Caco-2 (cell line): ENCODE results near the gene RAB5IF. TPM values are rescaled to one million over a fixed set of nuclear protein-coding genes. Genes with fewer than 3 reads are reported as not detected.

Experiments used
- BruUV-seq: library from RNA; stranded (reverse); fragments of 400-500 nt; replicated peaks from 2 replicates; lab custom pipeline; 2021; lab: Mats Ljungman, UMichigan
- CTCF ChIA-PET: fragments of 300-600 bp; sonication (Branson Sonifier 250); formaldehyde crosslinking; loops from one replicate; lab custom pipeline; 2022; ENCODE audit warnings: antibody characterized with exemption; lab: Charles Lee
- POLR2A ChIA-PET: fragments of 300-600 bp; sonication (Branson Sonifier 250); formaldehyde crosslinking; loops from one replicate; lab custom pipeline; 2022; ENCODE audit warnings: antibody characterized with exemption; lab: Charles Lee
- DNase-seq, 2 experiments: peaks; one replicate each; pipeline versions ENCODE4 v3.0.0 to v3.0.0-alpha.2; 2020 to 2022
- H3K27me3 ChIP-seq: replicated peaks from 2 replicates; pipeline ENCODE4 v1.6.0; 2011; ENCODE audit warnings: low read length; ENCODE audit not compliant: control insufficient read depth, insufficient read depth
- H3K36me3 ChIP-seq: 2 replicates; pipeline ENCODE4 v1.5.1; 2011; ENCODE audit warnings: low read length; ENCODE audit not compliant: control insufficient read depth, insufficient read depth
- H3K4me1 ChIP-seq: fragments of 250-450 bp; sonication (Bioruptor Pico); 2 replicates; pipeline ENCODE4 v1.5.1; 2020; ENCODE audit warnings: mild to moderate bottlenecking
- H3K4me3 ChIP-seq: 2 replicates; pipeline ENCODE4 v1.5.1; 2011; ENCODE audit warnings: low read depth, mild to moderate bottlenecking, control low read depth, low read length
- H3K9me3 ChIP-seq: fragments of 250-450 bp; sonication (Bioruptor Pico); 2 replicates; pipeline ENCODE4 v1.5.1; 2020; ENCODE audit warnings: mild to moderate bottlenecking, moderate library complexity
- H3K27ac Mint-ChIP-seq: one replicate; pipeline ENCODE4 v1.8.0; 2022; ENCODE audit warnings: mixed read lengths; ENCODE audit not compliant: unreplicated experiment
- H3K27me3 Mint-ChIP-seq: one replicate; pipeline ENCODE4 v1.8.0; 2022; ENCODE audit warnings: mixed read lengths; ENCODE audit not compliant: insufficient read depth, unreplicated experiment
- H3K36me3 Mint-ChIP-seq: one replicate; pipeline ENCODE4 v1.8.0; 2022; ENCODE audit warnings: mild to moderate bottlenecking, mixed read lengths; ENCODE audit not compliant: insufficient read depth, unreplicated experiment
- H3K4me1 Mint-ChIP-seq: one replicate; pipeline ENCODE4 v1.8.0; 2022; ENCODE audit warnings: low read depth, mixed read lengths; ENCODE audit not compliant: unreplicated experiment
- H3K4me3 Mint-ChIP-seq: one replicate; pipeline ENCODE4 v1.8.0; 2022; ENCODE audit warnings: mild to moderate bottlenecking, moderate library complexity, mixed read lengths; ENCODE audit not compliant: unreplicated experiment
- H3K9me3 Mint-ChIP-seq: one replicate; pipeline ENCODE4 v1.8.0; 2022; ENCODE audit warnings: mixed read lengths; ENCODE audit not compliant: unreplicated experiment
- CTCF ChIP-seq, 2 experiments: fragments of 200-600 bp in 1 of 2; IDR thresholded peaks; 1 replicate in 1 of 2; 2 replicates in 1 of 2; pipeline versions ENCODE4 v1.5.1 to v1.8.0; 2011 to 2022; ENCODE audit warnings: antibody characterized with exemption in 1 of 2, control low read depth in 1 of 2, inconsistent platforms in 1 of 2, low read depth in 1 of 2, low read length in 1 of 2, mild to moderate bottlenecking in 1 of 2, moderate library complexity in 1 of 2; ENCODE audit not compliant: insufficient read depth in 1 of 2, severe bottlenecking in 1 of 2, unreplicated experiment in 1 of 2
- intact Hi-C: fragments of 100-400 bp; cut with micrococcal nuclease; formaldehyde crosslinking; loops from one replicate; pipeline ENCODE4 v1.10.0; 2022; ENCODE audit not compliant: unreplicated experiment
- total RNA-seq: library from RNA; stranded (reverse); gene quantifications from 2 replicates; pipeline ENCODE4 v1.2.3, GENCODE V29; 2022

The RAB5IF gene
- total RNA-seq, 1 experiment from 2014 or later: 279 TPM

- Mint-ChIP-seq H3K27me3 (no peaks in the 10 kb centered on the region), H3K36me3 (peaks cover 49% of the 10 kb centered on the region), H3K27ac (no peak overlapping the region), H3K4me3 (no peak overlapping the region), H3K4me1 (no peaks in the 10 kb centered on the region), H3K9me3 (no peaks in the 10 kb centered on the region)
- Histone ChIP-seq H3K36me3 (peaks cover 4% of the 10 kb centered on the region; the same call in 1 of the 2 replicates), H3K4me3 (no peak overlapping the region), H3K9me3 (no peaks in the 10 kb centered on the region), H3K4me1 (no peaks in the 10 kb centered on the region), H3K27me3 (no peaks in the 10 kb centered on the region)
- ChIA-PET POLR2A (no interaction called here), CTCF (interaction anchor here (3.5 kb wide), 1 partner anchor 12 kb away, joined by 29 read pairs; the partner anchor contains the start of gene RAB5IF)
- DNase-seq: no peak
- intact Hi-C loops: no loop called here
- BruUV-seq: no TSS peak
- no peak for TF ChIP-seq CTCF (IDR thresholded peaks at IDR 0.05; ENCODE audit: insufficient read depth in 1 of 2, low read depth in 1 of 2, low read length in 1 of 2, severe bottlenecking in 1 of 2, unreplicated experiment in 1 of 2)
Measured at GRCh38 chr20:36593347-36593929, 12.1 kb upstream of the RAB5IF start.

GRCh38 chr20:36599912-36600345, 5.7 kb upstream of the RAB5IF start:
- H3K36me3 ChIP-seq: no peaks in the 10 kb centered on the region
- intact Hi-C loops: no loop called here
- CTCF ChIA-PET: interaction anchor here (0.7 to 1.0 kb wide), 2 partner anchors 11 to 145 kb away, joined by 3 to 4 read pairs; no protein-coding TSS in a partner anchor
- H3K4me1 ChIP-seq: peaks cover 2% of the 10 kb centered on the region
- Mint-ChIP-seq H3K9me3 (no peaks in the 10 kb centered on the region), H3K36me3 (peaks cover 5% of the 10 kb centered on the region), H3K4me1 (no peaks in the 10 kb centered on the region), H3K27me3 (no peaks in the 10 kb centered on the region), H3K4me3 (no peak overlapping the region), H3K27ac (no peak overlapping the region)
- H3K4me3 ChIP-seq: no peak overlapping the region
- POLR2A ChIA-PET: no interaction called here
- DNase-seq: no peak
- H3K9me3 ChIP-seq: no peaks in the 10 kb centered on the region
- no peaks in the 10 kb centered on the region for H3K27me3 ChIP-seq
- BruUV-seq: no TSS peak
- TF ChIP-seq CTCF (IDR thresholded peaks at IDR 0.05; ENCODE audit: insufficient read depth in 1 of 2, low read depth in 1 of 2, low read length in 1 of 2, severe bottlenecking in 1 of 2, unreplicated experiment in 1 of 2): no peak

GRCh38 chr20:36601540-36601939, 4.0 kb upstream of the RAB5IF start:
- no peaks in the 10 kb centered on the region for H3K9me3 Mint-ChIP-seq
- DNase-seq: no peak
- Histone ChIP-seq H3K4me3 (no peak overlapping the region), H3K36me3 (no peaks in the 10 kb centered on the region), H3K4me1 (peaks cover 5% of the 10 kb centered on the region), H3K27me3 (no peaks in the 10 kb centered on the region), H3K9me3 (no peaks in the 10 kb centered on the region)
- ChIA-PET CTCF (interaction anchor here (0.9 kb wide), 1 partner anchor 9 kb away, joined by 3 read pairs; no protein-coding TSS in a partner anchor), POLR2A (no interaction called here)
- no peak overlapping the region for H3K27ac Mint-ChIP-seq
- peaks cover 21% of the 10 kb centered on the region for H3K36me3 Mint-ChIP-seq
- intact Hi-C loops: no loop called here
- no peak for TF ChIP-seq CTCF (IDR thresholded peaks at IDR 0.05; ENCODE audit: insufficient read depth in 1 of 2, low read depth in 1 of 2, low read length in 1 of 2, severe bottlenecking in 1 of 2, unreplicated experiment in 1 of 2)
- peaks cover 1% of the 10 kb centered on the region for H3K4me1 Mint-ChIP-seq
- no peak overlapping the region for H3K4me3 Mint-ChIP-seq
- BruUV-seq: no TSS peak
- H3K27me3 Mint-ChIP-seq: no peaks in the 10 kb centered on the region
